22Rv1 (cell line): ENCODE measurements around the gene DPM2.

Experiments used
- CTCF ChIP-seq: fragments of 450-650 bp; IDR thresholded peaks from 2 replicates; pipeline ENCODE4 v1.5.1; 2017; ENCODE audit warnings: mild to moderate bottlenecking
- ZFX ChIP-seq: fragments of 450-650 bp; IDR thresholded peaks from 2 replicates; pipeline ENCODE4 v1.6.1; 2017; ENCODE audit warnings: antibody characterized with exemption, borderline replicate concordance

- TF ChIP-seq CTCF (no peak), ZFX (no peak)
These were observed 16.9 kb downstream of the DPM2 start for GRCh38 chr9:127920794-127921193.
